Tibial artery (tissue), 4 donors: ENCODE results near the gene BRMS1L.
"Not testable (repeated sequence)": the region's sequence is repeated elsewhere in the genome, so short reads cannot be mapped to it uniquely, and the experiment has no call there.

Experiments
- DNase-seq, 2 donors: peaks; one replicate each; pipeline ENCODE4 v3.0.0-alpha.2; 2019
- H3K27ac ChIP-seq, 2 donors: fragments of 200-600 bp; sonication (generic) in 1 of 2; 1 replicate in 1 of 2; 2 replicates in 1 of 2; pipeline ENCODE4 v1.5.1; 2018 to 2019; ENCODE audit warnings: mild to moderate bottlenecking in 1 of 2
- H3K27me3 ChIP-seq, 2 donors: fragments of 200-600 bp; sonication (generic) in 1 of 2; one replicate each; pipeline versions ENCODE4 v1.5.1 to v1.6.0; 2016 to 2019
- H3K36me3 ChIP-seq, 3 donors: fragments of 200-600 bp; sonication (generic) in 2 of 3; one replicate each; pipeline ENCODE4 v1.5.1; 2016 to 2019; ENCODE audit warnings: mild to moderate bottlenecking in 2 of 3
- H3K4me1 ChIP-seq, 4 donors: fragments of 200-600 bp; sonication (generic) in 2 of 4; 1 replicate in 3 of 4; 2 replicates in 1 of 4; pipeline ENCODE4 v1.5.1; 2016 to 2019
- H3K4me3 ChIP-seq, 2 donors: fragments of 200-600 bp; sonication (generic) in 1 of 2; 1 replicate in 1 of 2; 2 replicates in 1 of 2; pipeline ENCODE4 v1.5.1; 2018 to 2019; ENCODE audit warnings: mild to moderate bottlenecking in 2 of 2
- H3K9me3 ChIP-seq, 3 donors: fragments of 200-600 bp; sonication (generic) in 1 of 3; one replicate each; pipeline ENCODE4 v1.5.1; 2016 to 2019
- CTCF ChIP-seq, 2 experiments: fragments of 200-600 bp in 1 of 2; fragments of 450-650 bp in 1 of 2; IDR thresholded peaks; one replicate each; pipeline ENCODE4 v1.5.1; 2017 to 2019; ENCODE audit warnings: antibody characterized with exemption in 2 of 2, mild to moderate bottlenecking in 1 of 2, moderate library complexity in 1 of 2
- intact Hi-C: fragments of 100-400 bp; cut with DNase I; formaldehyde crosslinking; loops from one replicate; pipeline ENCODE4 v1.15.0; 2023; ENCODE audit warnings: low total_unique reads

BRMS1L gene

GRCh38 chr14:35826952-35827416, 846 bp downstream of the BRMS1L start:
- H3K4me3 ChIP-seq = peak overlapping the region; percentile 74 to 87
- TF ChIP-seq CTCF (IDR thresholded peaks at IDR 0.05) = no peak
- H3K4me1 ChIP-seq = peaks cover 0 to 12% (median 9%) of the 10 kb centered on the region in 4 donors
- no peak for DNase-seq
- no peaks in the 10 kb centered on the region for H3K9me3 ChIP-seq
- peaks cover 0 to 7% (median 6%) of the 10 kb centered on the region in 3 donors for H3K36me3 ChIP-seq
- intact Hi-C loops = no loop called here
- peak overlapping the region; percentile 95 to 98 for H3K27ac ChIP-seq
- H3K27me3 ChIP-seq = no peaks in the 10 kb centered on the region

GRCh38 chr14:35827678-35828472, 1.7 kb downstream of the BRMS1L start:
- Histone ChIP-seq H3K36me3 (peaks cover 4 to 9% (median 8%) of the 10 kb centered on the region in 3 donors), H3K4me1 (peaks cover 0 to 12% (median 9%) of the 10 kb centered on the region in 4 donors), H3K9me3 (no peaks in the 10 kb centered on the region), H3K27ac (no peak overlapping the region), H3K27me3 (no peaks in the 10 kb centered on the region), H3K4me3 (peak overlapping the region in 1 of 2 donors; percentile 87)
- no peak for TF ChIP-seq CTCF (IDR thresholded peaks at IDR 0.05)
- no peak for DNase-seq
- intact Hi-C loops = no loop called here

- intact Hi-C loops = no loop called here
- Histone ChIP-seq H3K27me3 (no peaks in the 10 kb centered on the region), H3K36me3 (peaks cover 5 to 16% (median 14%) of the 10 kb centered on the region in 3 donors), H3K27ac (no peak overlapping the region), H3K4me1 (peaks cover 0 to 12% (median 9%) of the 10 kb centered on the region in 4 donors), H3K4me3 (no peak overlapping the region), H3K9me3 (no peaks in the 10 kb centered on the region)
- no peak for TF ChIP-seq CTCF (IDR thresholded peaks at IDR 0.05)
- no peak for DNase-seq
These were observed 3.3 kb downstream of the BRMS1L start for GRCh38 chr14:35829449-35829848.

- Histone ChIP-seq H3K4me1 (no peaks in the 10 kb centered on the region), H3K27me3 (no peaks in the 10 kb centered on the region), H3K36me3 (peaks cover 44 to 59% (median 47%) of the 10 kb centered on the region in 3 donors), H3K27ac (no peak overlapping the region), H3K9me3 (peaks cover 0 to 8% (median 0%) of the 10 kb centered on the region in 3 donors), H3K4me3 (no peak overlapping the region)
- DNase-seq = no peak
- TF ChIP-seq CTCF (IDR thresholded peaks at IDR 0.05) = no peak
- intact Hi-C loops = no loop called here
These were observed 9.3 kb downstream of the BRMS1L start for GRCh38 chr14:35835208-35835982.

- peaks cover 60 to 72% (median 64%) of the 10 kb centered on the region in 3 donors for H3K36me3 ChIP-seq
- H3K4me3 ChIP-seq, DNase-seq, H3K27ac ChIP-seq, H3K4me1 ChIP-seq, H3K27me3 ChIP-seq, intact Hi-C loops: not testable (repeated sequence)
- peaks cover 0 to 15% (median 0%) of the 10 kb centered on the region in 3 donors for H3K9me3 ChIP-seq
These were observed 15.6 kb downstream of the BRMS1L start for GRCh38 chr14:35841704-35842103.

- H3K4me3 ChIP-seq, intact Hi-C loops, H3K27ac ChIP-seq, H3K27me3 ChIP-seq, H3K4me1 ChIP-seq, DNase-seq: not testable (repeated sequence)
- Histone ChIP-seq H3K36me3 (peaks cover 56 to 67% (median 65%) of the 10 kb centered on the region in 3 donors), H3K9me3 (peaks cover 0 to 15% (median 0%) of the 10 kb centered on the region in 3 donors)
These were observed 16.1 kb downstream of the BRMS1L start for GRCh38 chr14:35842245-35842644.
